Testis (tissue), 2 donors: ENCODE results near the gene PHLDA2.

Experiments used
- POLR2A ChIP-seq: fragments of 450-650 bp; IDR thresholded peaks from one replicate; pipeline ENCODE4 v1.6.1; 2017; ENCODE audit warnings: antibody characterized with exemption, mild to moderate bottlenecking, moderate library complexity
- TF ChIP-seq, protein P1 (sequence below), 3 experiments: fragments of 450-650 bp in 2 of 3; fragments of 200-600 bp in 1 of 3; sonication (generic) in 1 of 3; IDR thresholded peaks; one replicate each; pipeline ENCODE4 v1.5.1; 2016 to 2019; ENCODE audit warnings: antibody characterized with exemption in 3 of 3, mild to moderate bottlenecking in 2 of 3, moderate library complexity in 1 of 3

DNA sequence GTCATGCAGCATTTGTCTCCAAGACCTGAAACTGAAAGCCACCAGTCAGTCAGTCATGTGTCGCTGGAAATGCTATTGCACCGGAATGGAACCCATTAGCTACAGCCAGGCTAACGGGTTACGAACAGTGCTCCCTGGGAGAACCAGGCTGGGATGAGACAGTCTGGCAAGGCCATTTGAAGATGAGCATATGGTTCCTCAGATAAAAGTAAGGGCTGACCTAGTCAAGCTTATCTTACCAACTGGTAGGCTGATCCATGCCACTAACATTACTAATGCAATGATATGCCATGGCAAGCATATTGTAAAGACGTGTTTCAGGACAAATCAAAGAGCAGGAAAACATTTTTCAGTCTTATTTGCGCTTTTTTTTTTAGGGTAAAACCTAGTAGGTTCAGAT lies 34.5 kb upstream of the PHLDA2 start:
- no peak for TF ChIP-seq POLR2A
- TF ChIP-seq, protein P1, sequence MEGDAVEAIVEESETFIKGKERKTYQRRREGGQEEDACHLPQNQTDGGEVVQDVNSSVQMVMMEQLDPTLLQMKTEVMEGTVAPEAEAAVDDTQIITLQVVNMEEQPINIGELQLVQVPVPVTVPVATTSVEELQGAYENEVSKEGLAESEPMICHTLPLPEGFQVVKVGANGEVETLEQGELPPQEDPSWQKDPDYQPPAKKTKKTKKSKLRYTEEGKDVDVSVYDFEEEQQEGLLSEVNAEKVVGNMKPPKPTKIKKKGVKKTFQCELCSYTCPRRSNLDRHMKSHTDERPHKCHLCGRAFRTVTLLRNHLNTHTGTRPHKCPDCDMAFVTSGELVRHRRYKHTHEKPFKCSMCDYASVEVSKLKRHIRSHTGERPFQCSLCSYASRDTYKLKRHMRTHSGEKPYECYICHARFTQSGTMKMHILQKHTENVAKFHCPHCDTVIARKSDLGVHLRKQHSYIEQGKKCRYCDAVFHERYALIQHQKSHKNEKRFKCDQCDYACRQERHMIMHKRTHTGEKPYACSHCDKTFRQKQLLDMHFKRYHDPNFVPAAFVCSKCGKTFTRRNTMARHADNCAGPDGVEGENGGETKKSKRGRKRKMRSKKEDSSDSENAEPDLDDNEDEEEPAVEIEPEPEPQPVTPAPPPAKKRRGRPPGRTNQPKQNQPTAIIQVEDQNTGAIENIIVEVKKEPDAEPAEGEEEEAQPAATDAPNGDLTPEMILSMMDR (IDR thresholded peaks at IDR 0.05) = no peak
